ENCODE measurements around the gene PSMF1.

PSMF1 gene

GRCh38 chr20:1204576-1204975, 86.2 kb downstream of the PSMF1 start:
- in situ Hi-C loops (cut with MboI; ENCODE audit: low pct_unique_long_range_greater_than_20kb, low sequenced_read_pairs, unreplicated experiment): loop anchor here (25.0 kb wide), 1 partner anchor 392 kb away; no protein-coding TSS in a partner anchor
- no peak for TF ChIP-seq CTCF (IDR thresholded peaks at IDR 0.05; ENCODE audit: extremely low read depth, insufficient read depth, missing control alignments)
- no peak for DNase-seq (ENCODE audit: low spot score)

- in situ Hi-C loops (cut with MboI; ENCODE audit: low pct_unique_long_range_greater_than_20kb, low sequenced_read_pairs, unreplicated experiment): loop anchor here (25.0 kb wide), 1 partner anchor 394 kb away; no protein-coding TSS in a partner anchor
- no peak for DNase-seq (ENCODE audit: low spot score)
Measured at GRCh38 chr20:1205802-1206201, 87.4 kb downstream of the PSMF1 start.

GRCh38 chr20:1206366-1207148, 88.2 kb downstream of the PSMF1 start:
- in situ Hi-C loops (cut with MboI; ENCODE audit: low pct_unique_long_range_greater_than_20kb, low sequenced_read_pairs, unreplicated experiment): loop anchor here (25.0 kb wide), 1 partner anchor 394 kb away; no protein-coding TSS in a partner anchor
- no peak for DNase-seq (ENCODE audit: low spot score)
- TF ChIP-seq CTCF (IDR thresholded peaks at IDR 0.05; ENCODE audit: extremely low read depth, insufficient read depth, missing control alignments): no peak

More at GRCh38 chr20:1205802-1206201, 87.4 kb downstream of the PSMF1 start:
- TF ChIP-seq CTCF (IDR thresholded peaks at IDR 0.05; ENCODE audit: extremely low read depth, insufficient read depth, missing control alignments): no peak

GRCh38 chr20:1207293-1207878, 89.0 kb downstream of the PSMF1 start:
- no peak for DNase-seq (ENCODE audit: low spot score)
- in situ Hi-C loops (cut with MboI; ENCODE audit: low pct_unique_long_range_greater_than_20kb, low sequenced_read_pairs, unreplicated experiment): loop anchor here (25.0 kb wide), 1 partner anchor 395 kb away; no protein-coding TSS in a partner anchor

GRCh38 chr20:1209447-1210387, 91.3 kb downstream of the PSMF1 start:
- DNase-seq (ENCODE audit: low spot score): no peak
- in situ Hi-C loops (cut with MboI; ENCODE audit: low pct_unique_long_range_greater_than_20kb, low sequenced_read_pairs, unreplicated experiment): loop anchor here (25.0 kb wide), 1 partner anchor 397 kb away; no protein-coding TSS in a partner anchor
- TF ChIP-seq CTCF (IDR thresholded peaks at IDR 0.05; ENCODE audit: extremely low read depth, insufficient read depth, missing control alignments): peak; percentile 19

More at GRCh38 chr20:1207293-1207878, 89.0 kb downstream of the PSMF1 start:
- no peak for TF ChIP-seq CTCF (IDR thresholded peaks at IDR 0.05; ENCODE audit: extremely low read depth, insufficient read depth, missing control alignments)

GRCh38 chr20:1210501-1210900, 92.1 kb downstream of the PSMF1 start:
- in situ Hi-C loops (cut with MboI; ENCODE audit: low pct_unique_long_range_greater_than_20kb, low sequenced_read_pairs, unreplicated experiment): loop anchor here (25.0 kb wide), 1 partner anchor 398 kb away; no protein-coding TSS in a partner anchor
- no peak for DNase-seq (ENCODE audit: low spot score)
- TF ChIP-seq CTCF (IDR thresholded peaks at IDR 0.05; ENCODE audit: extremely low read depth, insufficient read depth, missing control alignments): no peak

All from GM13977 (cell line).